GM23248 (cell line): ENCODE results near the gene KNTC1. TPM values are rescaled to one million over a fixed set of nuclear protein-coding genes. Genes with fewer than 3 reads are reported as not detected.
"Not testable (repeated sequence)": the region's sequence is repeated elsewhere in the genome, so short reads cannot be mapped to it uniquely, and the experiment has no call there.

ENCODE experiments used
- DNase-seq: peaks from one replicate; pipeline ENCODE4 v3.0.0-alpha.2; 2015
- H2AFZ ChIP-seq: fragments of 200-600 bp; sonication (generic); 2 replicates; pipeline ENCODE4 v1.6.1; 2016; ENCODE audit warnings: antibody characterized with exemption
- H3F3A ChIP-seq: fragments of 200-600 bp; sonication (generic); 2 replicates; pipeline ENCODE4 v1.6.1; 2016; ENCODE audit warnings: mild to moderate bottlenecking, antibody characterized with exemption, mixed run types; ENCODE audit not compliant: insufficient read depth
- H3K27ac ChIP-seq: fragments of 200-600 bp; sonication (generic); 2 replicates; pipeline ENCODE4 v1.5.1; 2016; ENCODE audit warnings: mild to moderate bottlenecking
- H3K27me3 ChIP-seq: fragments of 200-600 bp; sonication (generic); replicated peaks from 2 replicates; pipeline ENCODE4 v1.6.1; 2016; ENCODE audit warnings: mild to moderate bottlenecking; ENCODE audit not compliant: insufficient read depth
- H3K36me3 ChIP-seq: fragments of 200-600 bp; sonication (generic); 2 replicates; pipeline ENCODE4 v1.6.1; 2016; ENCODE audit warnings: low read depth, mild to moderate bottlenecking
- H3K4me1 ChIP-seq: fragments of 200-600 bp; sonication (generic); 2 replicates; pipeline ENCODE4 v1.6.1; 2016; ENCODE audit warnings: mild to moderate bottlenecking; ENCODE audit not compliant: insufficient read depth
- H3K4me2 ChIP-seq: fragments of 200-600 bp; sonication (generic); one replicate; pipeline ENCODE4 v1.6.1; 2016; ENCODE audit warnings: mild to moderate bottlenecking; ENCODE audit not compliant: unreplicated experiment
- H3K4me3 ChIP-seq: fragments of 200-600 bp; sonication (generic); 2 replicates; pipeline ENCODE4 v1.5.1; 2016; ENCODE audit warnings: mild to moderate bottlenecking
- H3K79me2 ChIP-seq: fragments of 200-600 bp; sonication (generic); 2 replicates; pipeline ENCODE4 v1.6.1; 2016; ENCODE audit warnings: mild to moderate bottlenecking; ENCODE audit not compliant: insufficient read depth
- H3K9ac ChIP-seq: fragments of 200-600 bp; sonication (generic); 2 replicates; pipeline ENCODE4 v1.6.1; 2016; ENCODE audit warnings: mild to moderate bottlenecking
- H3K9me2 ChIP-seq: fragments of 200-600 bp; sonication (generic); 2 replicates; pipeline ENCODE4 v1.6.1; 2016; ENCODE audit warnings: mixed run types, mild to moderate bottlenecking, moderate library complexity; ENCODE audit not compliant: insufficient read depth
- H3K9me3 ChIP-seq: fragments of 200-600 bp; sonication (generic); one replicate; pipeline ENCODE4 v1.6.1; 2017; ENCODE audit warnings: low read depth
- H4K20me1 ChIP-seq: fragments of 200-600 bp; sonication (generic); 2 replicates; pipeline ENCODE4 v1.6.0; 2016; ENCODE audit not compliant: insufficient read depth
- EZH2 ChIP-seq: fragments of 200-600 bp; sonication (generic); IDR thresholded peaks from 2 replicates; pipeline ENCODE4 v1.6.1; 2018; ENCODE audit warnings: antibody characterized with exemption, mild to moderate bottlenecking; ENCODE audit not compliant: insufficient read depth, poor library complexity, severe bottlenecking
- EZH2phosphoT487 ChIP-seq: fragments of 200-600 bp; sonication (generic); IDR thresholded peaks from 2 replicates; pipeline ENCODE4 v1.6.1; 2018; ENCODE audit warnings: antibody characterized with exemption, moderate library complexity, mild to moderate bottlenecking, low read depth; ENCODE audit not compliant: insufficient read depth
- WGBS, 2 experiments: methylation state at CpG; one replicate each; pipeline ENCODE4 v1.1.6; 2015 to 2017; ENCODE audit warnings: low lambda C conversion rate in 2 of 2, low coverage in 1 of 2; ENCODE audit errors: missing lambda C conversion rate in 2 of 2; 5-methylcytosine and 5-hydroxymethylcytosine counted together
- in situ Hi-C: fragments of 300-500 bp; cut with MboI; formaldehyde crosslinking; loops from 2 replicates; pipeline ENCODE4 v1.15.0; 2020
- polyA plus RNA-seq: library from polyadenylated mRNA; unstranded; fragments of >200 nt; fragmentation: Nextera tagmentation; extraction: Ambion mirVana; gene quantifications from 2 replicates; pipeline ENCODE4 v1.2.1, GENCODE V29; 2016
- total RNA-seq: library from RNA; depleted of rRNA; stranded (reverse); fragments of >200 nt; shearing (Covaris generic); gene quantifications from 2 replicates; pipeline ENCODE4 v1.2.3, GENCODE V29; 2014

The KNTC1 gene
- total and polyA plus RNA-seq, 2 experiments from 2014 or later: 8.1 to 15.5 TPM

DNA sequence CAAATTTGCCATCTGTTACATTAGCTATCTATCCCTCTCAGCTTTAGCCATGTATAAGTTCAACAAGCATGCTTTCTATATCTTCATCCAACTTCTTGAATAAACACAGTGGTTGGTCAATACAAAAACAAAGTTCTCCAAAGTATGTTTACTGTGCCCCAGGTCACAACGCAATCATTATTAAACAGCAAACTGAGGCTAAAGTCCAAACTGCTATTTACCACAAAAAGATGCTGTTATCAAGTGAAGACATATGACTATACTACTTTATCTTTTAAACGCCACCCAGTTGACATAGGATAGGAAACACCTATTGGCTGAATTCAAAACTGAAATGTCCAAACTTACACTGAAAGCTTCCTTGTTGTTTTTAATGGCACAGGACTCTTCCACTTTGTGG lies 38.0 kb upstream of the KNTC1 start:
- no peak for DNase-seq
- in situ Hi-C loops: no loop called here
- Histone ChIP-seq H3K27ac (no peak overlapping the region), H3K4me3 (no peak overlapping the region), H2AFZ (no peak overlapping the region), H3F3A (no peaks in the 10 kb centered on the region), H3K4me2 (no peak overlapping the region), H3K4me1 (no peaks in the 10 kb centered on the region), H3K27me3 (no peaks in the 10 kb centered on the region), H3K9ac (no peak overlapping the region), H3K9me3 (no peaks in the 10 kb centered on the region), H3K79me2 (peaks cover 82% of the 10 kb centered on the region), H4K20me1 (no peaks in the 10 kb centered on the region), H3K36me3 (peaks cover 64% of the 10 kb centered on the region), H3K9me2 (no peaks in the 10 kb centered on the region)
- TF ChIP-seq EZH2 (no peak), EZH2phosphoT487 (no peak)
- WGBS, 2 experiments: 95 to 96% methylated on average over 2 of the region's 2 CpGs

DNA sequence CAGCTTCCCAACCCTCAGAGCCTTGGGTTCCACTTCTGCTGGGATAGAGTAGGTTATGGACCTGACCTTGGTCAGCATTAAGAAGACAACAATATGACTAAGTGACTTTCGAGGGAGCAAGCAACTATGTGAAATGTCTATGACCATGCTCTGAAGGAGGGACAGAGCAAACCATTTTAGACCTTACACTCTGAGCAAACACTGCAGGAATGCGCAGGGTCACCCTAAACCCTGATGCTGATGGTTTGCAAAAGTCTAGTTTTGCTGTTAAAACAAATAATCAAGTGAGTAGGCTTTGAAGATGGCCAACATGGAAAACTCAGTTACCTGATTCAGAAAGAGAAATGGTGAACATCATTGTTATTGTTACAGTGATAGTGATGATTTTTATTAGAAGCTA lies 35.1 kb upstream of the KNTC1 start:
- H3K27me3 ChIP-seq: no peaks in the 10 kb centered on the region
- no peak overlapping the region for H3K4me2 ChIP-seq
- no peaks in the 10 kb centered on the region for H3F3A ChIP-seq
- WGBS, 2 experiments: 96% methylated on average over 2 of the region's 2 CpGs
- H3K79me2 ChIP-seq: peaks cover 87% of the 10 kb centered on the region
- no peaks in the 10 kb centered on the region for H4K20me1 ChIP-seq
- no peaks in the 10 kb centered on the region for H3K9me3 ChIP-seq
- no peak overlapping the region for H3K27ac ChIP-seq
- H3K4me1 ChIP-seq: no peaks in the 10 kb centered on the region
- in situ Hi-C loops: no loop called here
- no peak overlapping the region for H3K4me3 ChIP-seq
- H2AFZ ChIP-seq: no peak overlapping the region
- H3K36me3 ChIP-seq: peaks cover 58% of the 10 kb centered on the region
- DNase-seq: no peak
- no peak overlapping the region for H3K9ac ChIP-seq
- TF ChIP-seq EZH2: no peak
- TF ChIP-seq EZH2phosphoT487: no peak
- H3K9me2 ChIP-seq: no peaks in the 10 kb centered on the region

DNA sequence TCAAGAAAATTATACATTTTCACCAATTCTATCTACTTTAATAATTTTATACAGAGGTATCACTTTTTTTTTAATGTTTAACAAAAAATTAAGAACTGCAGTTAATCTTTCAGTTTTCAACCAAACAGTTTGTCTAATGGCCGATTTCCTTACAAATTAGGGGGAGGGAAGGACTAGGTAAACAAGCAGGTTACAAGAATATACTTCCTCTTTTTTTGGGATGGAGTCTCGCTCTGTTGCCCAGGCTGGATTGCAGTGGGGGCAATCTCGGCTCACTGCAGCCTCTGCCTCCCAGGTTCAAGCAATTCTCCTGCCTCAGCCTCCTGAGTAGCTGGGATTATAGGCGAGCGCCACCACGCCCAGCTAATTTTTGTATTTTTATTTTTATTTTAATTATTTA lies 33.8 kb upstream of the KNTC1 start:
- H2AFZ ChIP-seq, H3K27ac ChIP-seq, in situ Hi-C loops, H3F3A ChIP-seq, H3K4me3 ChIP-seq, H4K20me1 ChIP-seq, H3K4me2 ChIP-seq, H3K27me3 ChIP-seq, H3K9me2 ChIP-seq, H3K4me1 ChIP-seq, H3K9me3 ChIP-seq, DNase-seq, H3K9ac ChIP-seq: not testable (repeated sequence)
- WGBS, 2 experiments: 87 to 91% methylated on average over 6 of the region's 6 CpGs
- Histone ChIP-seq H3K79me2 (peaks cover 94% of the 10 kb centered on the region), H3K36me3 (peaks cover 47% of the 10 kb centered on the region)

DNA sequence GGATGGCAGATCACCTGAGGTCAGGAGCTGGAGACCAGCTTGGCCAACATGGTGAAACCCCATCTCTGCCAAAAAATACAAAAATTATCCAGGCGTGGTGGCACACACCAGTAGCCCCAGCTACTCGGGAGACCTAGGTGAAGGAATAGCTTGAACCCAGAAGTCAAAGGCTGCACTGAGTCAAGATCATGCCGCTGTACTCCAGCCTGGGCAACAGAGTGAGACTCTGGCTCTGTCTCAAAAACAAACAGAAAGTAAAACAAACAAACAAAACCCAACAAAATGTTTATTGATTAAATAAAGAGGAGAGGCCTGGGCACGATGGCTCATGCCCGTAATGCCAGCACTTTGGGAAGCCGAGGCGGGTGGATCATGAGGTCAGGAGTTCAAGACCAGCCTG lies 31.8 kb upstream of the KNTC1 start:
- peaks cover 27% of the 10 kb centered on the region for H3K36me3 ChIP-seq
- 95 to 97% methylated on average over 7 of the region's 7 CpGs for WGBS, 2 experiments
- no peak for DNase-seq

More for the DNA sequence above, 31.8 kb upstream of the KNTC1 start:
- H4K20me1 ChIP-seq: no peaks in the 10 kb centered on the region
- H3K9ac ChIP-seq: no peak overlapping the region
- H3F3A ChIP-seq: peaks cover 13% of the 10 kb centered on the region; the same call in 1 of the 2 replicates
- H3K4me1 ChIP-seq: peaks cover 13% of the 10 kb centered on the region
- H3K79me2 ChIP-seq: peaks cover 97% of the 10 kb centered on the region
- no peaks in the 10 kb centered on the region for H3K27me3 ChIP-seq
- no peak overlapping the region for H2AFZ ChIP-seq
- H3K9me2 ChIP-seq: no peaks in the 10 kb centered on the region
- no peak overlapping the region for H3K4me3 ChIP-seq
- H3K27ac ChIP-seq: no peak overlapping the region
- TF ChIP-seq EZH2: no peak
- TF ChIP-seq EZH2phosphoT487: no peak
- H3K4me2 ChIP-seq: no peak overlapping the region
- H3K9me3 ChIP-seq: no peaks in the 10 kb centered on the region
- in situ Hi-C loops: no loop called here
